Adrenal gland (tissue), 12 donors: ENCODE data around the gene CTDSPL. TPM values are rescaled to one million over a fixed set of nuclear protein-coding genes. Genes with fewer than 3 reads are reported as not detected.

Experiments used
- DNase-seq, 7 donors: peaks; one replicate each; pipeline ENCODE4 v3.0.0-alpha.2; 2019 to 2020
- H3K27ac ChIP-seq, 5 donors: fragments of 200-600 bp; sonication (generic) in 4 of 5; 1 replicate in 3 of 5; 2 replicates in 2 of 5; pipeline versions ENCODE4 v1.5.1 to v1.8.0; 2016 to 2020; ENCODE audit warnings: mild to moderate bottlenecking in 1 of 5
- H3K27me3 ChIP-seq: fragments of 200-600 bp; 2 replicates; pipeline ENCODE4 v1.8.0; 2021
- H3K36me3 ChIP-seq, 2 donors: fragments of 200-600 bp; replicated peaks in 1 of 2; 1 replicate in 1 of 2; 2 replicates in 1 of 2; pipeline versions ENCODE4 v1.5.1 to v1.8.0; 2018 to 2022
- H3K4me1 ChIP-seq, 2 donors: fragments of 200-600 bp; replicated peaks in 1 of 2; 1 replicate in 1 of 2; 2 replicates in 1 of 2; pipeline versions ENCODE4 v1.5.1 to v1.8.0; 2018 to 2021
- H3K4me3 ChIP-seq, 4 donors: fragments of 200-600 bp; sonication (generic) in 3 of 4; one replicate each; pipeline ENCODE4 v1.5.1; 2016 to 2018
- H3K9me3 ChIP-seq, 3 donors: fragments of 200-600 bp; sonication (generic) in 1 of 3; replicated peaks in 1 of 3; 1 replicate in 2 of 3; 2 replicates in 1 of 3; pipeline versions ENCODE4 v1.5.1 to v1.8.0; 2016 to 2021
- POLR2A ChIP-seq, 2 donors: fragments of 450-650 bp; IDR thresholded peaks; one replicate each; pipeline ENCODE4 v1.6.1; 2017; ENCODE audit warnings: antibody characterized with exemption in 2 of 2, mild to moderate bottlenecking in 2 of 2, moderate library complexity in 1 of 2
- WGBS, 4 donors: extraction: QIAGEN DNeasy Blood & Tissue Kit in 2 of 4; methylation state at CpG; one replicate each; pipeline versions ENCODE4 v1.1.5 to v1.1.7; 2013 to 2017; 5-methylcytosine and 5-hydroxymethylcytosine counted together
- intact Hi-C, 2 donors: fragments of 100-400 bp; cut with DNase I; formaldehyde crosslinking; loops; one replicate each; pipeline versions ENCODE4 v1.14.1 to v1.15.0; 2022 to 2023
- polyA plus RNA-seq, 3 donors: library from polyadenylated mRNA; stranded (reverse); fragments of 200-250 nt in 2 of 3; fragments of 350-450 nt in 1 of 3; fragmentation: Illumina TruSeq in 1 of 3; extraction: RNeasy Lipid Tissue Mini Kit (QIAGEN cat#74804) in 1 of 3; gene quantifications; one replicate each; pipeline ENCODE4 v1.2.3, GENCODE V29; 2013 to 2014
- total RNA-seq, 9 donors: library from RNA; depleted of rRNA in 4 of 9; stranded (reverse); fragments of >200 nt in 4 of 9; fragments of 120-200 nt in 1 of 9; fragmentation: NEBNext Ultra II Directional in 1 of 9; extraction: Animal tissue kit (Norgen Biotek cat#: 25700) in 1 of 9; gene quantifications; one replicate each; pipeline versions ENCODE4 v1.1.0 to v1.2.4, GENCODE V29; 2013 to 2023
- TF ChIP-seq, protein P1 (sequence below), 6 experiments: fragments of 450-650 bp in 4 of 6; fragments of 200-600 bp in 2 of 6; sonication (generic) in 1 of 6; IDR thresholded peaks; 1 replicate in 5 of 6; 2 replicates in 1 of 6; pipeline versions ENCODE4 v1.5.1 to v1.8.0; 2016 to 2021; ENCODE audit warnings: antibody characterized with exemption in 6 of 6, mild to moderate bottlenecking in 2 of 6, moderate library complexity in 1 of 6
- donor health status: healthy with polysubstance abuse.
- donor health status: Bipolar disorder and iron deficiency.
- donor health status: DM: yes; HTN: yes; CAD: no.
- donor health status: DM: no; HTN: no; CAD: no.
- donor health status: DM: no; HTN: no; CAD: no.
- donor health status: DM: yes; HTN: yes; CAD: no.

The CTDSPL gene
- total and polyA plus RNA-seq, 12 donors: 6.4 to 27.7 (median 16.0) TPM

- H3K36me3 ChIP-seq: no peaks in the 10 kb centered on the region
- no peaks in the 10 kb centered on the region for H3K27me3 ChIP-seq
- intact Hi-C loops: no loop called here
- peak overlapping the region in 3 of 5 donors; percentile 61 to 90 (median 83) for H3K27ac ChIP-seq
- peak in 1 of 7 donors; percentile 23 for DNase-seq
- TF ChIP-seq, protein P1, sequence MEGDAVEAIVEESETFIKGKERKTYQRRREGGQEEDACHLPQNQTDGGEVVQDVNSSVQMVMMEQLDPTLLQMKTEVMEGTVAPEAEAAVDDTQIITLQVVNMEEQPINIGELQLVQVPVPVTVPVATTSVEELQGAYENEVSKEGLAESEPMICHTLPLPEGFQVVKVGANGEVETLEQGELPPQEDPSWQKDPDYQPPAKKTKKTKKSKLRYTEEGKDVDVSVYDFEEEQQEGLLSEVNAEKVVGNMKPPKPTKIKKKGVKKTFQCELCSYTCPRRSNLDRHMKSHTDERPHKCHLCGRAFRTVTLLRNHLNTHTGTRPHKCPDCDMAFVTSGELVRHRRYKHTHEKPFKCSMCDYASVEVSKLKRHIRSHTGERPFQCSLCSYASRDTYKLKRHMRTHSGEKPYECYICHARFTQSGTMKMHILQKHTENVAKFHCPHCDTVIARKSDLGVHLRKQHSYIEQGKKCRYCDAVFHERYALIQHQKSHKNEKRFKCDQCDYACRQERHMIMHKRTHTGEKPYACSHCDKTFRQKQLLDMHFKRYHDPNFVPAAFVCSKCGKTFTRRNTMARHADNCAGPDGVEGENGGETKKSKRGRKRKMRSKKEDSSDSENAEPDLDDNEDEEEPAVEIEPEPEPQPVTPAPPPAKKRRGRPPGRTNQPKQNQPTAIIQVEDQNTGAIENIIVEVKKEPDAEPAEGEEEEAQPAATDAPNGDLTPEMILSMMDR (IDR thresholded peaks at IDR 0.05): no peak
- TF ChIP-seq POLR2A (IDR thresholded peaks at IDR 0.05): no peak
- peaks cover 23 to 41% of the 10 kb centered on the region in 2 donors for H3K4me1 ChIP-seq
- peak overlapping the region in 2 of 4 donors; percentile 29 to 61 for H3K4me3 ChIP-seq
- WGBS, 4 donors: 45 to 77% (median 49%) methylated on average over 13 to 45 of the region's 45 CpGs
- no peaks in the 10 kb centered on the region for H3K9me3 ChIP-seq
Observed at GRCh38 chr3:38028621-38029361, 167.1 kb downstream of the CTDSPL start.

GRCh38 chr3:38029400-38030125 is 167.9 kb downstream of the CTDSPL start, which contains the start of gene PLCD1:
Gene PLCD1 (minus strand): TSS chr3:38029642. CDS start chr3:38029539, 103 bp downstream.
- Histone ChIP-seq H3K4me1 (peaks cover 23 to 37% of the 10 kb centered on the region in 2 donors), H3K27ac (peak within 1 kb of the TSS in 3 of 5 donors; percentile 61 to 90 (median 83)), H3K36me3 (no peaks in the 10 kb centered on the region), H3K27me3 (no peaks in the 10 kb centered on the region), H3K4me3 (peak within 1 kb of the TSS in 2 of 4 donors; percentile 29 to 61), H3K9me3 (no peaks in the 10 kb centered on the region)
- 2 to 3% methylated on average over 62 to 75 of the region's 75 CpGs; no CpG with 5 or more reads in 2 of the 4 donors for WGBS, 4 donors
- intact Hi-C loops: no loop called here
- TF ChIP-seq POLR2A (IDR thresholded peaks at IDR 0.05): peak in 1 of 2 donors; percentile 31
- TF ChIP-seq, protein P1 (IDR thresholded peaks at IDR 0.05): peak in 1 of 6 experiments; percentile 7
- DNase-seq: peak in 6 of 7 donors; percentile 67 to 75 (median 72)

DNA sequence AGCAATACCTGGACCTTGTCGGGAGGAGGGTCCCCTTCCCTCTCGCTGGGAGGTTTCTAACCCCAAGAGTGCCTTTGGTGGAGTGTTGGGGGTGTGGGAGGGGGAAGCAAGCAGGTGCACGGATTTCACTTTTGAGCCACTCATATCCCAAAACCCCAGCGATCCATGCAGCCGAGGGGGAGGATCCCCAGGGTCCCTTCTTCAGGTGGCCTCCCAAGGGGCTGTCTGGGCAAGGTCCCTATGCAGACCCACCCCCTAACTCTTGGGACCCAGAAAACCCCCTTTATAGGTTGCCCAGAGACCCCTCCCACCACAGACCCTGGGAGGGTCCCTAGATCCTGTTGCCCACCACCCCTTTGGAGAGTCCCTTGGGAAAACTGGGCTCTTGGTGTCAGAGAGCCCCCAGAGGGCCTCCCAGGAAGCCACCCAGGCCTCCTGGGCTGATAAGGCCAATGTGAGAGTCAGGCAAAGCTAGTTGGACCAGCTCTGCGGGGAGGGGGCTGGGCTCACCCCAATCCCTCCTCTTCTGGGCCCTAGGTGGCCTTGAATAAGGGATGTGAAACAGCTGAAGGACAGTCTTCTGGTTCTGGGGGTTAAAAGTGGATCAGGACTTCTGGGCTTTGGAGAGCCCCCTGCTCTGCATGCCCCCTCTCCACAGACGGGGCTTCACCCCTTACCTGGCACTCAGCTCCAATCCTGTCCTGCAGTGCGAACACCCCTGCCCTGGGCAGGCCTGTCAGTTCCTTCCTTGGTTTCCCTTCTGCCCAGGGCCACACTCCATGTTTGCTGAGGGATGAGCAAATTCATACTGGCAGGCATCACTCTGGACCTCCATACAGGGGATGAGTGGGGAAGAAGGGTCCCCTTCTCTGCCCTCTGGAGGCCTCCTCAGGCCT is 168.7 kb downstream of the CTDSPL start:
- no peak for DNase-seq
- Histone ChIP-seq H3K27ac (peak overlapping the region in 3 of 5 donors; percentile 61 to 90 (median 83)), H3K4me3 (peak overlapping the region in 2 of 4 donors; percentile 29 to 61), H3K9me3 (no peaks in the 10 kb centered on the region), H3K27me3 (no peaks in the 10 kb centered on the region), H3K4me1 (peaks cover 21 to 34% of the 10 kb centered on the region in 2 donors), H3K36me3 (no peaks in the 10 kb centered on the region)
- WGBS, 4 donors: 41 to 71% (median 50%) methylated on average over 3 to 8 of the region's 8 CpGs
- TF ChIP-seq, protein P1 (IDR thresholded peaks at IDR 0.05): no peak
- no peak for TF ChIP-seq POLR2A (IDR thresholded peaks at IDR 0.05)
- intact Hi-C loops: no loop called here
